Pancreas (tissue), 10 donors: ENCODE results near the gene PBXIP1. TPM values are rescaled to one million over a fixed set of nuclear protein-coding genes. Genes with fewer than 3 reads are reported as not detected.

Experiments used
- ATAC-seq, 4 donors: fragments of 200-7000 bp; cut with Tn5 transposase; one replicate each; pipeline versions ENCODE4 v1.8.0 to v1.9.1; 2020; ENCODE audit warnings: mild to moderate bottlenecking in 4 of 4, moderate library complexity in 4 of 4
- DNase-seq, 6 donors: peaks; one replicate each; pipeline ENCODE4 v3.0.0-alpha.2; 2020
- FAIRE-seq: peaks from 2 replicates; lab custom pipeline; 2012; peaks lifted over from hg19 to GRCh38; lab: Jason Lieb, UNC
- H3K27ac ChIP-seq, 4 donors: fragments of 200-600 bp; sonication (generic); 1 replicate in 3 of 4; 2 replicates in 1 of 4; pipeline versions ENCODE4 v1.5.0 to v1.8.0; 2020
- H3K27me3 ChIP-seq, 4 donors: fragments of 200-600 bp; one replicate each; pipeline ENCODE4 v1.8.0; 2021
- H3K36me3 ChIP-seq, 3 donors: fragments of 200-600 bp; sonication (generic) in 1 of 3; one replicate each; pipeline versions ENCODE4 v1.5.0 to v1.8.0; 2020 to 2021
- H3K4me1 ChIP-seq, 3 donors: fragments of 200-600 bp; one replicate each; pipeline ENCODE4 v1.8.0; 2021
- H3K4me3 ChIP-seq, 4 donors: fragments of 200-600 bp; sonication (generic) in 2 of 4; one replicate each; pipeline versions ENCODE4 v1.5.0 to v1.8.0; 2020 to 2021
- H3K9me3 ChIP-seq, 4 donors: fragments of 200-600 bp; one replicate each; pipeline ENCODE4 v1.8.0; 2021
- WGBS, 2 donors: extraction: QIAGEN DNeasy Blood & Tissue Kit; methylation state at CpG; one replicate each; pipeline ENCODE4 v1.1.7; 2013; 5-methylcytosine and 5-hydroxymethylcytosine counted together
- intact Hi-C, 3 donors: fragments of 100-400 bp; cut with DNase I; formaldehyde crosslinking; loops; one replicate each; pipeline versions ENCODE4 v1.11.1 to v1.14.2; 2022
- polyA plus RNA-seq, 2 donors: library from polyadenylated mRNA; stranded (reverse); fragments of 200-250 nt; gene quantifications; one replicate each; pipeline ENCODE4 v1.2.3, GENCODE V29; 2013
- total RNA-seq, 6 donors: library from RNA; stranded (reverse); fragmentation: NEBNext Ultra II Directional in 4 of 6; extraction: Animal tissue kit (Norgen Biotek cat#: 25700) in 4 of 6; gene quantifications; one replicate each; pipeline versions ENCODE4 v1.2.1 to v1.2.4, GENCODE V29; 2021 to 2023
- TF ChIP-seq, protein P1 (sequence below), 4 donors: fragments of 200-600 bp; sonication (generic) in 3 of 4; IDR thresholded peaks; one replicate each; pipeline versions ENCODE4 v1.5.0 to v1.8.0; 2021; ENCODE audit warnings: antibody characterized with exemption in 4 of 4
- donor health status: healthy with polysubstance abuse.
- donor health status: DM: no; HTN: no; CAD: no; lungs with moderate emphysema.
- donor health status: DM: no; HTN: no; CAD: no.
- donor health status: control.
- donor health status: control.
- donor health status: Bipolar disorder and iron deficiency.
- donor health status: DM: yes; HTN: yes; CAD: no.
- donor health status: DM: no; HTN: no; CAD: no.
- donor health status: DM: no; HTN: no; CAD: no.
- donor health status: DM: yes; HTN: yes; CAD: no.

PBXIP1 gene
- total and polyA plus RNA-seq, 8 donors, result 15.6 to 53.1 (median 28.4) TPM

DNA sequence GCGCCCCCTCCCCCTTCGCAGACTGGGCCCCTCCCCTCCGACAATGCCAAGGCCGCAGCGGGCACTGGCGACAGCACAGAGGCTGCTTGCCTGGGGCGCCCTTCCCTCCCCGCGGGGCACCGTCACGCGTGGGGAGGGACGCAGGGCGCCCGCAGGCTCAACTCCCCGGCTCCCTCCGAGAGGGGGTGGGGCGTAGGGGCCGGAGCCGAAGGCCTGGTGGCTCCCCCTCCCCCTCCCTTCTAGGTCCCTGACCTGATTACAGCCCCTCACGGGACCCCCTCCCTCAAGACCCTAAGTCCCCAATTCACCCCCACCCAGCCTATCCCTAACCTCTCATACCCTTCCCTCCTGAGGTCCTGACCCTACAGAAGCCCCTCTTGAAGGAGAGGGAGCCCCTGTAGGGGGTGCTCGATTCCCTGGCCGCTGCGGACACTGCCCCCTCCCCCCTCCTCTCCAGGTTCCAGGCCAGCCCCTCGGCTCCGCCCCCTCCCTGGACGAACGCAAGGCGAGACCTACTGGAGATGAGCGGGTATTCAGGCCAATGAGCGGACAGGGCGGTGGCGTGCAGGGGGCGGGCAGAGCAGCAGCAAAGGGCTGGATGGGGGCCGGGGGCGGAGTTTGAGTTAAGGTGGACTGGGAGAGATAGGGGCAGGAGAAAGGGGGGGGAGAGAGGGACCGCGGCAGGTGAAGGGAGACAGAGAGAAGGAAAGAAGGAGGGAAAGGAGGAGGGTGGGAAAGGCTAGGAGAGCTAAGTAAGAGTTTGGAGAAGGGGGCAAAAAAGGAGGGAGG, 46.0 kb upstream of the PBXIP1 start:
- WGBS, 2 donors, result 1% methylated on average over 35 to 38 of the region's 38 CpGs
- DNase-seq (peak; percentile 98 to 100 (median 100)), FAIRE-seq (peak; percentile 26), ATAC-seq (peak; percentile 66 to 82 (median 75))
- peak overlapping the region; percentile 95 to 98 (median 97) for H3K27ac ChIP-seq
- no peaks in the 10 kb centered on the region for H3K9me3 ChIP-seq
- H3K4me1 ChIP-seq, result peaks cover 14 to 39% (median 18%) of the 10 kb centered on the region in 3 donors
- intact Hi-C loops, result no loop called here
- H3K4me3 ChIP-seq, result peak overlapping the region; percentile 58 to 87 (median 68)
- H3K27me3 ChIP-seq, result no peaks in the 10 kb centered on the region
- TF ChIP-seq, protein P1, sequence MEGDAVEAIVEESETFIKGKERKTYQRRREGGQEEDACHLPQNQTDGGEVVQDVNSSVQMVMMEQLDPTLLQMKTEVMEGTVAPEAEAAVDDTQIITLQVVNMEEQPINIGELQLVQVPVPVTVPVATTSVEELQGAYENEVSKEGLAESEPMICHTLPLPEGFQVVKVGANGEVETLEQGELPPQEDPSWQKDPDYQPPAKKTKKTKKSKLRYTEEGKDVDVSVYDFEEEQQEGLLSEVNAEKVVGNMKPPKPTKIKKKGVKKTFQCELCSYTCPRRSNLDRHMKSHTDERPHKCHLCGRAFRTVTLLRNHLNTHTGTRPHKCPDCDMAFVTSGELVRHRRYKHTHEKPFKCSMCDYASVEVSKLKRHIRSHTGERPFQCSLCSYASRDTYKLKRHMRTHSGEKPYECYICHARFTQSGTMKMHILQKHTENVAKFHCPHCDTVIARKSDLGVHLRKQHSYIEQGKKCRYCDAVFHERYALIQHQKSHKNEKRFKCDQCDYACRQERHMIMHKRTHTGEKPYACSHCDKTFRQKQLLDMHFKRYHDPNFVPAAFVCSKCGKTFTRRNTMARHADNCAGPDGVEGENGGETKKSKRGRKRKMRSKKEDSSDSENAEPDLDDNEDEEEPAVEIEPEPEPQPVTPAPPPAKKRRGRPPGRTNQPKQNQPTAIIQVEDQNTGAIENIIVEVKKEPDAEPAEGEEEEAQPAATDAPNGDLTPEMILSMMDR (IDR thresholded peaks at IDR 0.05), result no peak
- no peaks in the 10 kb centered on the region for H3K36me3 ChIP-seq

DNA sequence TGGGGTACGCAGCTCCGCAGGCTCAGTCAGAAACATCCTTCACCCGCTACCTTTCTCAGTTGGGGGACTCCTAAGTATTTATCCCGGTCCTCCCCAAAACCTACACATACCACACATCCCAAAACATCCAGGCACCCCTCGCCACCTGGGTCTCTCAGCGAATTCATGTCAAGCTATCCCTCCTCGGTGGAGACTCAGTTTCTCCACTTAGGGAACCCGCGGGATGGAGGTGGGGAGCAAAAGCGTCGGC, 45.5 kb upstream of the PBXIP1 start:
- DNase-seq, result no peak
- no peaks in the 10 kb centered on the region for H3K9me3 ChIP-seq
- no peaks in the 10 kb centered on the region for H3K36me3 ChIP-seq
- no peaks in the 10 kb centered on the region for H3K27me3 ChIP-seq
- no peak for FAIRE-seq
- H3K27ac ChIP-seq, result peak overlapping the region; percentile 95 to 98 (median 97)
- TF ChIP-seq, protein P1 (IDR thresholded peaks at IDR 0.05), result no peak
- H3K4me1 ChIP-seq, result peaks cover 9 to 34% (median 13%) of the 10 kb centered on the region in 3 donors
- WGBS, 2 donors, result 0% methylated on average over 11 of the region's 11 CpGs
- ATAC-seq, result no peak
- intact Hi-C loops, result no loop called here
- peak overlapping the region; percentile 58 to 87 (median 68) for H3K4me3 ChIP-seq

DNA sequence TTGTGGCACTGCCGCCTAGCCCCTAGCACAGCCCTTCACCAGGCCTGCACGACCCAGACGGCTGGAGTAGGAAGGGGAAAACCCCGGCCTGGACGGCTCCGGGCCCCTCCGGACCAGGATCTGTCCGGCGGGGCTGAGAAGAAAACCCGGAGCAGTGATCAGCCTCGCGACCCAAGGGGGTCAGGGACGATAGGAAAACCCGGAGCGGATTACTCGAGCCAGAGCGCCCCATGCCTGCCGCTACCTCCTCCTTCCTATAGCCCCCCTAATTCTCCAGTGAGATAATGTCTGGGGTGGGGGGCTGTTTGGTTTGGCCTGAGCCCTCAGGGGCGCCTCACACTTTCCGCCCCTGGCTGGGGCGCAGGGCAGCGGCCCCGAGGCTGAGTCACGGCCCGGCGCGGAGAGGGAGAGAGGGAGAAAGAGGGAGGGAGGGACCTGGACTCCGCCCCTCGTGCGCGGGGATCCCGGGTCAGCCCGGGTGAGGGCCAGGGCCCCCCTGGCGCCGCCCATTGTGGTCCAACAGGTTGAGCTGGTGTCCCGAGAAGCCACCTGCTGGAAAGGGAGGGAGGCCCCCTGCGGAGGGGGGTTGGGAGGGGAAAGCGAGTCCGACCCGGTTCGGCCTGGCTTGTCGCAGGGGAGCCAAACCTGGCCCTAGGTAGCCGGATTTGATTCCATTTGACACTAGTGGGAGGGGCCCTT, 45.0 kb upstream of the PBXIP1 start:
- peak overlapping the region; percentile 95 to 98 (median 97) for H3K27ac ChIP-seq
- 0% methylated on average over 38 to 43 of the region's 43 CpGs for WGBS, 2 donors
- H3K4me1 ChIP-seq, result peaks cover 4 to 29% (median 8%) of the 10 kb centered on the region in 3 donors
- intact Hi-C loops, result no loop called here
- H3K36me3 ChIP-seq, result no peaks in the 10 kb centered on the region
- no peaks in the 10 kb centered on the region for H3K27me3 ChIP-seq
- TF ChIP-seq, protein P1 (IDR thresholded peaks at IDR 0.05), result no peak
- DNase-seq (peak; percentile 98 to 100 (median 99)), FAIRE-seq (no peak), ATAC-seq (peak; percentile 65 to 76 (median 72))
- H3K9me3 ChIP-seq, result no peaks in the 10 kb centered on the region
- peak overlapping the region; percentile 58 to 87 (median 68) for H3K4me3 ChIP-seq

DNA sequence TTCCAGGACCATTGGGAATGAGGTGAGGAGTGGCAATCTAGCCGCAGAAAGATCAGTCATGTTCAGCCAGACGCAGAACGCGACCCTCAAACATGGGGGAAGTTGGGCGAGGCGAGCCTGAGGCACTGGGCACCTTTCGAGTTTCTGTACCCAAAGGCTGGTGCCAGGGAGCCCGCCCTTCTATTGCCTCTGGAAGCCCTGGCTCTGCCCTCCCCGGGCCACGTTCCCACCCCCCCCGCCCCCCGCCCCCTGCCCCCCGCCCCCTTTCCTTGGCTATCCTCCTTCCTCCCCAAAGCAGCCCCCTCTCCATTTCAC, 44.5 kb upstream of the PBXIP1 start:
- peak; percentile 0 to 2 (median 0) for ATAC-seq
- Histone ChIP-seq H3K9me3 (no peaks in the 10 kb centered on the region), H3K27ac (peak overlapping the region; percentile 95 to 98 (median 97)), H3K4me3 (peak overlapping the region in 3 of 4 donors; percentile 58 to 87 (median 70)), H3K36me3 (no peaks in the 10 kb centered on the region), H3K27me3 (no peaks in the 10 kb centered on the region), H3K4me1 (peaks cover 3 to 26% (median 6%) of the 10 kb centered on the region in 3 donors)
- no peak for FAIRE-seq
- intact Hi-C loops, result no loop called here
- TF ChIP-seq, protein P1 (IDR thresholded peaks at IDR 0.05), result no peak
- 0% methylated on average over 8 to 12 of the region's 13 CpGs for WGBS, 2 donors
- peak in 2 of 6 donors; percentile 73 to 78 for DNase-seq
